K562 (cell line): Measurements from ENCODE around the gene RSU1. TPM values are rescaled to one million over a fixed set of nuclear protein-coding genes. Genes with fewer than 3 reads are reported as not detected.

Experiments used
- ATAC-seq: fragments of 200-7000 bp; cut with Tn5 transposase; 3 replicates; pipeline ENCODE4 v1.9.1; 2020; ENCODE audit warnings: moderate library complexity
- BruUV-seq: library from RNA; stranded (reverse); fragments of 400-500 nt; replicated peaks from 2 replicates; lab custom pipeline; 2021; lab: Mats Ljungman, UMichigan
- CTCF ChIA-PET: fragments of 300-600 bp; formaldehyde crosslinking; extraction: SDS; loops from one replicate; lab custom pipeline; 2021; ENCODE audit warnings: low intra/inter-chr PET ratio; lab: Yijun Ruan, JAX
- POLR2A ChIA-PET: fragments of 300-600, 350-650 bp; sonication (Branson Sonifier 250); formaldehyde crosslinking; extraction: SDS; loops from one replicate; lab custom pipeline; 2021; ENCODE audit warnings: antibody characterized with exemption, inconsistent platforms; lab: Yijun Ruan, JAX
- DNase-seq, 4 experiments: peaks; one replicate each; pipeline versions ENCODE4 v3.0.0 to v3.0.0-alpha.2; 2011 to 2018; ENCODE audit warnings: low spot score in 3 of 4, mixed read lengths in 3 of 4; ENCODE audit errors: extremely low read depth in 1 of 4
- FAIRE-seq: peaks from 2 replicates; lab custom pipeline; 2011; peaks lifted over from hg19 to GRCh38; lab: Jason Lieb, UNC
- H2AFZ ChIP-seq: 2 replicates; pipeline ENCODE4 v1.6.0; 2011; ENCODE audit warnings: low read depth, low read length, control low read depth, inconsistent platforms
- H3K27ac ChIP-seq: fragments of 200-600 bp; 3 replicates; pipeline ENCODE4 v1.8.0; 2011; ENCODE audit warnings: low read depth, mild to moderate bottlenecking, control low read depth, inconsistent platforms, low read length, moderate library complexity, mixed read lengths; ENCODE audit errors: extremely low read depth
- H3K27me3 ChIP-seq, 2 experiments: fragments of 300-600 bp in 1 of 2; 2 replicates in 1 of 2; 3 replicates in 1 of 2; pipeline versions ENCODE4 v1.6.0 to v1.8.0; 2011; ENCODE audit warnings: inconsistent platforms in 2 of 2, low read length in 2 of 2, mild to moderate bottlenecking in 1 of 2, mixed read lengths in 1 of 2, moderate library complexity in 1 of 2; ENCODE audit not compliant: control insufficient read depth in 2 of 2, insufficient read depth in 2 of 2
- H3K36me3 ChIP-seq: fragments of 300-600 bp; 3 replicates; pipeline ENCODE4 v1.8.0; 2011; ENCODE audit warnings: mild to moderate bottlenecking, low read length, inconsistent platforms; ENCODE audit not compliant: control insufficient read depth, insufficient read depth
- H3K4me1 ChIP-seq, 2 experiments: fragments of 200-600 bp in 1 of 2; replicated peaks in 1 of 2; 2 replicates in 1 of 2; 3 replicates in 1 of 2; pipeline versions ENCODE4 v1.5.1 to v1.8.0; 2011; ENCODE audit warnings: inconsistent platforms in 2 of 2, low read length in 2 of 2, mild to moderate bottlenecking in 1 of 2, mixed read lengths in 1 of 2, moderate library complexity in 1 of 2; ENCODE audit not compliant: control insufficient read depth in 2 of 2, insufficient read depth in 2 of 2
- H3K4me2 ChIP-seq: 2 replicates; pipeline ENCODE4 v1.6.1; 2011; ENCODE audit warnings: low read length, control low read depth, inconsistent platforms, mixed read lengths; ENCODE audit not compliant: insufficient read depth
- H3K4me3 ChIP-seq: fragments of 200-600 bp; sonication (generic), shearing (Covaris generic); 2 replicates; pipeline ENCODE4 v1.5.1; 2016; ENCODE audit warnings: control low read depth, inconsistent platforms
- H3K79me2 ChIP-seq: fragments of 200-600 bp; 3 replicates; pipeline ENCODE4 v1.8.0; 2011; ENCODE audit warnings: low read length, inconsistent platforms; ENCODE audit not compliant: control insufficient read depth, insufficient read depth
- H3K9ac ChIP-seq, 2 experiments: 2 replicates each; pipeline versions ENCODE4 v1.6.0 to v1.6.1; 2011; ENCODE audit warnings: low read depth in 2 of 2, low read length in 2 of 2, control low read depth in 1 of 2, inconsistent platforms in 1 of 2, mild to moderate bottlenecking in 1 of 2, mixed read lengths in 1 of 2; ENCODE audit not compliant: insufficient read depth in 1 of 2
- H3K9me1 ChIP-seq: one replicate; pipeline ENCODE4 v1.6.0; 2011; ENCODE audit warnings: inconsistent platforms, mild to moderate bottlenecking, low read length, moderate library complexity; ENCODE audit not compliant: control insufficient read depth, insufficient read depth
- H3K9me3 ChIP-seq: replicated peaks from 2 replicates; pipeline ENCODE4 v1.5.1; 2011; ENCODE audit warnings: low read depth, low read length, inconsistent platforms; ENCODE audit not compliant: control insufficient read depth, insufficient read depth
- H4K20me1 ChIP-seq: replicated peaks from 2 replicates; pipeline ENCODE4 v1.6.1; 2011; ENCODE audit warnings: low read length, inconsistent platforms, mixed read lengths; ENCODE audit not compliant: control insufficient read depth, insufficient read depth
- ARID2 ChIP-seq: fragments of 450-650 bp; IDR thresholded peaks from 2 replicates; pipeline ENCODE4 v1.6.1; 2017; ENCODE audit warnings: antibody characterized with exemption, mild to moderate bottlenecking
- CBX8 ChIP-seq: fragments of 200-600 bp; sonication (generic); IDR thresholded peaks from 2 replicates; pipeline ENCODE4 v1.6.1; 2012; ENCODE audit warnings: borderline replicate concordance, mixed run types, low read depth, mild to moderate bottlenecking, moderate library complexity, mixed read lengths, low read length, control low read depth, inconsistent platforms; ENCODE audit not compliant: poor library complexity, severe bottlenecking; ENCODE audit errors: extremely low read depth
- DDX20 ChIP-seq: fragments of 450-650 bp; IDR thresholded peaks from 2 replicates; pipeline ENCODE4 v1.6.1; 2016; ENCODE audit warnings: missing genetic modification characterization, low read depth, mild to moderate bottlenecking, missing compliant biosample characterization, moderate library complexity
- HDAC6 ChIP-seq: IDR thresholded peaks from 2 replicates; pipeline ENCODE4 v1.6.1; 2012; ENCODE audit warnings: low read depth, mild to moderate bottlenecking, control low read depth, inconsistent platforms, low read length, moderate library complexity
- MCM5 ChIP-seq: fragments of 450-650 bp; IDR thresholded peaks from 2 replicates; pipeline ENCODE4 v1.6.1; 2016; ENCODE audit warnings: low read depth
- MTA2 ChIP-seq: fragments of 450-650 bp; IDR thresholded peaks from 2 replicates; pipeline ENCODE4 v1.6.1; 2016; ENCODE audit warnings: low read depth
- NCOA4 ChIP-seq: fragments of 450-650 bp; IDR thresholded peaks from 2 replicates; pipeline ENCODE4 v1.6.1; 2018; ENCODE audit warnings: mild to moderate bottlenecking; ENCODE audit not compliant: partially characterized antibody
- NR2C1 ChIP-seq, 2 experiments: fragments of 450-650 bp; IDR thresholded peaks; 2 replicates each; pipeline ENCODE4 v1.6.1; 2017; ENCODE audit warnings: mild to moderate bottlenecking in 2 of 2, antibody characterized with exemption in 1 of 2, inconsistent platforms in 1 of 2, missing compliant biosample characterization in 1 of 2, missing genetic modification characterization in 1 of 2
- SMC3 ChIP-seq: conservative IDR thresholded peaks from 2 replicates; pipeline ENCODE4 v1.6.1; 2011; ENCODE audit warnings: low read depth, low read length, improper control_type of control experiment; ENCODE audit not compliant: insufficient read depth
- TBP ChIP-seq: optimal IDR thresholded peaks from 2 replicates; pipeline ENCODE3; 2011; ENCODE audit warnings: low read depth, low read length, improper control_type of control experiment
- ZNF263 ChIP-seq: sonication (generic); formaldehyde crosslinking; IDR thresholded peaks from 2 replicates; pipeline ENCODE4 v1.8.0; 2022; ENCODE audit warnings: mild to moderate bottlenecking, missing genetic modification reagents, borderline replicate concordance
- ZNF830 ChIP-seq: fragments of 250-450 bp; sonication (Bioruptor Pico); IDR thresholded peaks from 2 replicates; pipeline ENCODE4 v1.5.0; 2021; ENCODE audit warnings: mild to moderate bottlenecking
- WGBS: fragments of 100-300 bp; shearing (Covaris generic); methylation state at CpG from one replicate; pipeline ENCODE4 v1.1.6; 2016; ENCODE audit warnings: low coverage, mixed read lengths; ENCODE audit not compliant: insufficient coverage; ENCODE audit errors: missing lambda C conversion rate; 5-methylcytosine and 5-hydroxymethylcytosine counted together
- in situ Hi-C: fragments of 300-500 bp; cut with MboI; formaldehyde crosslinking; loops from 4 replicates; pipeline ENCODE4 v1.15.0; 2018; ENCODE audit warnings: inconsistent platforms, mixed read lengths
- intact Hi-C: fragments of 100-400 bp; cut with micrococcal nuclease; formaldehyde crosslinking; loops from 2 replicates; pipeline ENCODE4 v1.14.2; 2022
- polyA plus RNA-seq, 8 experiments: library from polyadenylated mRNA; depleted of rRNA in 4 of 8; stranded (reverse) in 5 of 8; unstranded in 3 of 8; fragments of >200 nt; fragmentation: Nextera tagmentation in 2 of 8; fragmentation: Illumina TruSeq in 1 of 8; extraction: Ambion mirVana in 2 of 8; extraction: Trizol in 1 of 8; gene quantifications; 2 replicates each; pipeline versions ENCODE4 v1.2.1 to v1.2.3, GENCODE V29; 2011 to 2014; ENCODE audit warnings: inconsistent platforms in 1 of 8, missing spikeins in 1 of 8
- total RNA-seq, 7 experiments: library from RNA; depleted of rRNA in 6 of 7; stranded (reverse); fragments of >200 nt in 6 of 7; fragmentation: Illumina TruSeq in 2 of 7; extraction: Trizol in 2 of 7; gene quantifications; 2 replicates each; pipeline versions ENCODE4 v1.2.1 to v1.2.3, GENCODE V29; 2011 to 2021; ENCODE audit warnings: low replicate concordance in 1 of 7
- TF ChIP-seq, protein P1 (sequence below), 3 experiments: fragments of 200-800 bp in 1 of 3; fragments of 250-450 bp in 1 of 3; fragments of 450-650 bp in 1 of 3; sonication (Bioruptor Pico) in 1 of 3; sonication (Bioruptor generic) in 1 of 3; formaldehyde crosslinking in 1 of 3; IDR thresholded peaks; 2 replicates each; pipeline versions ENCODE4 v1.6.1 to v1.8.0; 2016 to 2022; ENCODE audit warnings: mild to moderate bottlenecking in 2 of 3, missing genetic modification characterization in 2 of 3, missing compliant biosample characterization in 1 of 3, moderate library complexity in 1 of 3

The RSU1 gene
- total and polyA plus RNA-seq, 9 of the 15 experiments (the other 6 are each of a cell fraction or from before 2014, with no cell fraction given) = 18.8 to 67.3 (median 31.5) TPM

DNA sequence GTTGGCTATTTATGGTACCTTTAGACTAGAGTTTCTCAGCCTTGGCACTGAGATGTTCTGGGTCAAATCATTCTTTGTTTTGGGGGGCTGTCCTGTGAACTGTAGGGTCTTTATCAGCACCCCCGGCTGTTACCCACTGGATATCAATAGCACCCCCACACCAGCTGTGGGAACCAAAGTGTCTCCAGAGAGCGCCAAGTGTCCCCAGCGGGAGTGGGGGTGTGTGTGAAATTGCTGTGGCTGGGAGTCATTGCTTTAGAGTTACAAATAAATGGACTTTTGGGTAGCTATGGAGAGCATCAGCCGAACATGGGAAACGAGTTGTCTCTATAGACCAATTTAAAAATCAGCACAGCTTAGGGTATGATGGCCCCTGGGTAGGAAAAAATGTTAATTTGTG, 184.2 kb downstream of the RSU1 start:
- WGBS = 7% methylated on average over 5 of the region's 5 CpGs

More for the DNA sequence above, 184.2 kb downstream of the RSU1 start:
- DNase-seq = no peak
- H3K4me3 ChIP-seq = no peak overlapping the region
- CTCF ChIA-PET = no interaction called here
- H2AFZ ChIP-seq = no peak overlapping the region
- no peaks in the 10 kb centered on the region for H3K79me2 ChIP-seq
- no TSS peak for BruUV-seq
- intact Hi-C loops = no loop called here
- no peak for TF ChIP-seq TBP
- no peak for TF ChIP-seq MTA2
- no peak for TF ChIP-seq SMC3
- TF ChIP-seq, protein P1, sequence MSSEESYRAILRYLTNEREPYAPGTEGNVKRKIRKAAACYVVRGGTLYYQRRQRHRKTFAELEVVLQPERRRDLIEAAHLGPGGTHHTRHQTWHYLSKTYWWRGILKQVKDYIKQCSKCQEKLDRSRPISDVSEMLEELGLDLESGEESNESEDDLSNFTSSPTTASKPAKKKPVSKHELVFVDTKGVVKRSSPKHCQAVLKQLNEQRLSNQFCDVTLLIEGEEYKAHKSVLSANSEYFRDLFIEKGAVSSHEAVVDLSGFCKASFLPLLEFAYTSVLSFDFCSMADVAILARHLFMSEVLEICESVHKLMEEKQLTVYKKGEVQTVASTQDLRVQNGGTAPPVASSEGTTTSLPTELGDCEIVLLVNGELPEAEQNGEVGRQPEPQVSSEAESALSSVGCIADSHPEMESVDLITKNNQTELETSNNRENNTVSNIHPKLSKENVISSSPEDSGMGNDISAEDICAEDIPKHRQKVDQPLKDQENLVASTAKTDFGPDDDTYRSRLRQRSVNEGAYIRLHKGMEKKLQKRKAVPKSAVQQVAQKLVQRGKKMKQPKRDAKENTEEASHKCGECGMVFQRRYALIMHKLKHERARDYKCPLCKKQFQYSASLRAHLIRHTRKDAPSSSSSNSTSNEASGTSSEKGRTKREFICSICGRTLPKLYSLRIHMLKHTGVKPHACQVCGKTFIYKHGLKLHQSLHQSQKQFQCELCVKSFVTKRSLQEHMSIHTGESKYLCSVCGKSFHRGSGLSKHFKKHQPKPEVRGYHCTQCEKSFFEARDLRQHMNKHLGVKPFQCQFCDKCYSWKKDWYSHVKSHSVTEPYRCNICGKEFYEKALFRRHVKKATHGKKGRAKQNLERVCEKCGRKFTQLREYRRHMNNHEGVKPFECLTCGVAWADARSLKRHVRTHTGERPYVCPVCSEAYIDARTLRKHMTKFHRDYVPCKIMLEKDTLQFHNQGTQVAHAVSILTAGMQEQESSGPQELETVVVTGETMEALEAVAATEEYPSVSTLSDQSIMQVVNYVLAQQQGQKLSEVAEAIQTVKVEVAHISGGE (CRISPR knock-in tag; IDR thresholded peaks at IDR 0.05) = no peak
- no peak for TF ChIP-seq NR2C1 (IDR thresholded peaks at IDR 0.05)
- TF ChIP-seq NR2C1 (tag; IDR thresholded peaks at IDR 0.05) = no peak
- TF ChIP-seq ZNF830 = no peak
- no peak for TF ChIP-seq DDX20 (tag)
- no peak for TF ChIP-seq CBX8
- TF ChIP-seq MCM5 = no peak
- no peak for TF ChIP-seq HDAC6
- TF ChIP-seq ARID2 = no peak
- TF ChIP-seq ZNF263 (CRISPR knock-in tag) = no peak
- no peak for TF ChIP-seq NCOA4
- no peak overlapping the region for H3K9ac ChIP-seq
- H4K20me1 ChIP-seq = peaks cover 3% of the 10 kb centered on the region
- POLR2A ChIA-PET = interaction anchor here (0.6 kb wide), 1 partner anchor 1137 kb away, joined by 3 read pairs; no protein-coding TSS in a partner anchor
- in situ Hi-C loops = no loop called here
- H3K4me2 ChIP-seq = no peak overlapping the region
- FAIRE-seq = no peak
- no peaks in the 10 kb centered on the region for H3K36me3 ChIP-seq
- no peaks in the 10 kb centered on the region for H3K9me3 ChIP-seq
- no peak for ATAC-seq
- no peak overlapping the region for H3K27ac ChIP-seq
- peaks cover 0 to 11% of the 10 kb centered on the region in 2 experiments; a peak in 2 of 5 replicates for H3K27me3 ChIP-seq
- H3K4me1 ChIP-seq = no peaks in the 10 kb centered on the region
- no peaks in the 10 kb centered on the region for H3K9me1 ChIP-seq
